Thoracic aorta (tissue), 2 donors: ENCODE measurements around the gene FAM53B. TPM values are rescaled to one million over a fixed set of nuclear protein-coding genes. Genes with fewer than 3 reads are reported as not detected.

Source experiments
- ATAC-seq: fragments of 150-250 bp; one replicate; pipeline ENCODE4 v1.8.0; 2017; ENCODE audit warnings: low read depth; ENCODE audit not compliant: insufficient number of reproducible peaks, low FRiP score
- DNase-seq: peaks from one replicate; pipeline ENCODE4 v3.0.0-alpha.2; 2020; ENCODE audit warnings: low spot score
- H3K27ac ChIP-seq, 2 donors: fragments of 200-600 bp; sonication (generic); 1 replicate in 1 of 2; 2 replicates in 1 of 2; pipeline ENCODE4 v1.5.1; 2016; ENCODE audit warnings: mild to moderate bottlenecking in 2 of 2, moderate library complexity in 2 of 2
- H3K27me3 ChIP-seq: fragments of 200-600 bp; sonication (generic); replicated peaks from 2 replicates; pipeline ENCODE4 v1.6.0; 2016; ENCODE audit warnings: mild to moderate bottlenecking; ENCODE audit not compliant: insufficient read depth
- H3K36me3 ChIP-seq: fragments of 200-600 bp; sonication (generic); one replicate; pipeline ENCODE4 v1.5.1; 2016
- H3K4me1 ChIP-seq, 2 donors: fragments of 200-600 bp; sonication (generic); 1 replicate in 1 of 2; 2 replicates in 1 of 2; pipeline versions ENCODE4 v1.5.1 to v1.6.0; 2016; ENCODE audit warnings: low read depth in 2 of 2, mild to moderate bottlenecking in 1 of 2; ENCODE audit not compliant: control insufficient read depth in 1 of 2
- H3K4me3 ChIP-seq: fragments of 200-600 bp; sonication (generic); 2 replicates; pipeline ENCODE4 v1.5.1; 2016; ENCODE audit warnings: mild to moderate bottlenecking
- H3K9me3 ChIP-seq: fragments of 200-600 bp; sonication (generic); 2 replicates; pipeline ENCODE4 v1.5.1; 2016
- CTCF ChIP-seq: fragments of 200-600 bp; sonication (generic); IDR thresholded peaks from one replicate; pipeline ENCODE4 v1.5.1; 2019; ENCODE audit warnings: antibody characterized with exemption
- total RNA-seq, 2 donors: library from RNA; depleted of rRNA; stranded (reverse); fragments of >200 nt; gene quantifications; one replicate each; pipeline versions ENCODE4 v1.1.0 to v1.2.3, GENCODE V29; 2016

FAM53B gene
- total RNA-seq, 2 donors from 2014 or later: 26.6 to 49.5 TPM

DNA sequence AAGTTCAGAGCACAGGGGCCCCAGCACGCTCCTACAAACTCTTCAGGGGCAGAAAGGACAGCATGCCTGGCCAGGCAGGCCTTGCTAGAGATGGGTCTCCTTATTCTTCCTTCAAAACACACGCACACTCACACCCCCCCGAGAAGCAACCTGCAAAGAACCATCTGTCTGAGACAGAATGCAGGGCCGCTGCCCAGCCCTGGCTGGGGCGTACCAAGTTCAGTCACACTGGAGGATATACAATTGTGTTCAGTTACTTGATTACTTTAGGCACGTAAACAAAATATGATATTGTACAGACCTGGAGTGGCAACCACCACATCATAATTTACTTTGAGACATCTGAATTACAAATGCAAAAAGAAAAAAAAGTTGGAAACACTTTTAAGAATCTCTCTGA is 5.7 kb downstream of the FAM53B start:
- Histone ChIP-seq H3K27me3 (no peaks in the 10 kb centered on the region), H3K36me3 (no peaks in the 10 kb centered on the region), H3K4me3 (no peak overlapping the region), H3K4me1 (peaks cover 57 to 99% of the 10 kb centered on the region in 2 donors), H3K27ac (no peak overlapping the region), H3K9me3 (no peaks in the 10 kb centered on the region)
- DNase-seq: no peak
- no peak for TF ChIP-seq CTCF
- ATAC-seq: no peak

DNA sequence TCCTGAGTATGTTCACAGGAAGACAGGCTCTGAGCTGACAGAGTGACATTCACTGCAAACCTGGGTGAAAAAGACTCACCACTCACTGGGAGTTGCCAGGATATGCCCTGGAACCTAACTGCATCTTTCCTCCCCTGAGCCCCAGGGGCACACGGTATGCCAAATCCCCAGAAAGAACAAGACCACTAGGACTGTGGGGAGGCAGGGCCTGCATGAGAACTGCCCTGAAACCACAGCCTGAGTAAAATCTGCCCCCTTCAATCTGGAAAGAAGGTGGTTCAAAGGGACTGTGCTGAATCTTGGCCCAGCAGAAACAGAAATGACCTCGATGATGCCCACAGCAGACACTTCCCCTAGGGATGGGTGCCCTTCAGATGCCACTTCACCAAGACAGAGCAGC is 6.5 kb downstream of the FAM53B start:
- no peak overlapping the region for H3K4me3 ChIP-seq
- TF ChIP-seq CTCF: no peak
- DNase-seq (no peak), ATAC-seq (no peak)
- no peaks in the 10 kb centered on the region for H3K36me3 ChIP-seq
- H3K27me3 ChIP-seq: no peaks in the 10 kb centered on the region
- H3K9me3 ChIP-seq: no peaks in the 10 kb centered on the region
- peaks cover 63 to 99% of the 10 kb centered on the region in 2 donors for H3K4me1 ChIP-seq
- peak overlapping the region in 1 of 2 donors; percentile 58 for H3K27ac ChIP-seq

DNA sequence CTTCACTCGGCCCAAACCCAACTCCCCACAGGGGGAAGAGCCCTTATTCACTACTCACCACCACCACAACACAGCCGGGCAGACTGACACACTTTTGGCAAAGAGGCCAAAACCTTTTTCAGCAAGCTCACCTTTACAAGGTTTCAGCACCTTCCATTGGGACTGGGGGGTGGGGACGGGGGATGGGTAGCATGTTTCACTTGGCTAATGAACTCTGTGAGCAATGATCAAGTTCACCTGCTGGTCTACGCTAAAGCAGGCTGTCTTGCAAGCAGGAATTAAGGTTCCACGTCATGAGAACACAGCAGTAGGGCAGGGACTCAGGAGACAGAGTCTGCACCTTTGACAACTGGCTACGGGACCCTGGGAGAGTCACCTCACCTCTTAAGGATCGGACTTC is 7.0 kb downstream of the FAM53B start:
- H3K27ac ChIP-seq: peak overlapping the region; percentile 58 to 59
- no peak for DNase-seq
- no peak for ATAC-seq

GRCh38 chr10:124736491-124737136 is 7.6 kb downstream of the FAM53B start:
- peak overlapping the region; percentile 21 for H3K4me3 ChIP-seq
- H3K4me1 ChIP-seq: peaks cover 59 to 94% of the 10 kb centered on the region in 2 donors
- no peaks in the 10 kb centered on the region for H3K36me3 ChIP-seq
- no peak for DNase-seq
- ATAC-seq: no peak
- no peaks in the 10 kb centered on the region for H3K27me3 ChIP-seq
- peak overlapping the region; percentile 58 to 59 for H3K27ac ChIP-seq
- no peaks in the 10 kb centered on the region for H3K9me3 ChIP-seq
- no peak for TF ChIP-seq CTCF

More for the DNA sequence above, 7.0 kb downstream of the FAM53B start:
- no peaks in the 10 kb centered on the region for H3K9me3 ChIP-seq
- no peaks in the 10 kb centered on the region for H3K36me3 ChIP-seq
- no peaks in the 10 kb centered on the region for H3K27me3 ChIP-seq
- no peak overlapping the region for H3K4me3 ChIP-seq
- no peak for TF ChIP-seq CTCF
- H3K4me1 ChIP-seq: peaks cover 63 to 99% of the 10 kb centered on the region in 2 donors

GRCh38 chr10:124735491-124736286 is 8.5 kb downstream of the FAM53B start:
- DNase-seq (no peak), ATAC-seq (no peak)
- H3K4me3 ChIP-seq: peak overlapping the region; percentile 21

More at GRCh38 chr10:124735491-124736286, 8.5 kb downstream of the FAM53B start:
- no peak for TF ChIP-seq CTCF
- Histone ChIP-seq H3K27ac (peak overlapping the region; percentile 58 to 59), H3K9me3 (no peaks in the 10 kb centered on the region), H3K4me1 (peaks cover 52 to 84% of the 10 kb centered on the region in 2 donors), H3K36me3 (no peaks in the 10 kb centered on the region), H3K27me3 (no peaks in the 10 kb centered on the region)
